GOT3 (cell line): ENCODE measurements around the gene PIKFYVE.
"Not testable (repeated sequence)": the region's sequence is repeated elsewhere in the genome, so short reads cannot be mapped to it uniquely, and the experiment has no call there.

Source experiments
- DNase-seq: peaks from one replicate; lab custom pipeline; 2025; ENCODE audit warnings: mixed read lengths; lab: John Stamatoyannopoulos, UW

Gene PIKFYVE

DNA sequence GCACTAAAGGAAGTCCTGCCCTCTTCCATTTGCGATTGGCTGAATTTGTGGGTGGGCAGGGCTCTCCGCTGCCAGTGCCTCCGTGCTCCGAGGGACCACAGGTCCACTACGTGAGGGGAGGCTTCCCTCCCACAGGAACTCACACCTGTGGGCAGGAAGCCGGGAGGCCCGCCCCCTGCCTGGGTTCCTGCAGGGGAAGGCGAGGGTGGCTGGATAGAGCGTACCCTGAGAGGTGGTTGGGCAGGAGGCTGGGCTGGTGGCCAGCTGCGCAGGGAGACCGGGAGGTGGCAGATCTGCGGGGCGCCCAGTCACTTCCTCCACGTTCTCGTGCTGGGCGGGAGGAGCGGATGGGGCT is 93.6 kb downstream of the PIKFYVE start:
- peak; percentile 66 for DNase-seq

DNA sequence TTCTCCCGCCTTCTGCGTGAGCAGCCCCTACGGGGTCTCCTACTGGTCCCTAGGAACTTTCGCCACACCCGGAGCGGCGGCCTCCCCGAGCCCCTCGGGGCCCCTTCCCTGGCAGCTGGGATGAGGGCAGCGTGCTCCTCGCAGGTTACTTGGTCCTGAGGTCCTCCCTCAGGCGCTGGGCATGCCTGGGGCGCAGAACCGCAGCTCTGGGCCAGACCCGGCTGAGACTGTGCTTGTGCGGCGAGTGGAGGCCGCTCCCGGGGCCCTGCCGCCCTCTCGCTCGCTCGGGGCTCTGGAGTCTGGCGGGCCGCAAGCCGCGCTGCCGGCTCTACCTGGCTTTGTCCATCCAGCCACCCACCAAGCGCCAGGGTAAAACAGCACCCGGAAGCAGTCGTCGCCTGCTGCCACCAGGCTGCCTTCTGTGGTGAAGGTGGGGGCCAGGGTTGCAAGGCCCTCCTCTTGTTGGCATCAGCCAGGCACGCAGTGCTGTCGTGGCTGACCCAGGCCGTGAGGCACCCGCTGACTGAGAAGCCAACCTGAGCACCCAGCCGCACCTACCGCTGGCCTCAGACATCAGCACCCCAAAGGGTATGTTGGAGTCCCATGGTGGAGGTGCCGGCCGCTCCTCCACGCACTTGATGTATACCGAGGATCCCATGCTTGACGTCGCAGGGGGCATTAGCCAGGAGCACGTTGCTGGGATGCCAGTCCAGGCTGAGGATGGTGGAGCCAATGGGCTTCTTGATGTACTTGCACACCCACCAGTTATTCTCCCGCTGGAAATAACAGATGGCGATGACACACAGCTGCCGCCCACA is 94.4 kb downstream of the PIKFYVE start:
- DNase-seq: no peak

DNA sequence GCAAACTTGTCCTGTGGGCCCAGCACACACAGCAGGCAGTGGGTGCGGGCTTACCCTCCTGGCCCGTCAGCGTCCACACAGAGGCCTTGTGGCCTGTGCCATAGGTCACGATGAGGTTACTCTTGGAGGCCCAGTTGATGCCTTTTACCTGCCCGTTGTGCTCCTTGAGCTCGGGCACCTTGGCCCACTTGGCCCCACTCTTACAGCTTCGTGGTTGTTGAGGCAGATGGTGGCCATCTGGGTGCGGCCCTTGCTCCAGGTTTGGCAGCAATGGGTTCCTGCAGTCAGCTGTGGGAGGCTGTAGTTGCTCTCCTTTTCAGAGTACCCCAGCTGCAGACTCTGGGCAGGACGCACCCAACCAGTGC is 95.0 kb downstream of the PIKFYVE start:
- DNase-seq: no peak

- DNase-seq: no peak
These were observed 97.4 kb downstream of the PIKFYVE start for GRCh38 chr2:208363485-208363884.

DNA sequence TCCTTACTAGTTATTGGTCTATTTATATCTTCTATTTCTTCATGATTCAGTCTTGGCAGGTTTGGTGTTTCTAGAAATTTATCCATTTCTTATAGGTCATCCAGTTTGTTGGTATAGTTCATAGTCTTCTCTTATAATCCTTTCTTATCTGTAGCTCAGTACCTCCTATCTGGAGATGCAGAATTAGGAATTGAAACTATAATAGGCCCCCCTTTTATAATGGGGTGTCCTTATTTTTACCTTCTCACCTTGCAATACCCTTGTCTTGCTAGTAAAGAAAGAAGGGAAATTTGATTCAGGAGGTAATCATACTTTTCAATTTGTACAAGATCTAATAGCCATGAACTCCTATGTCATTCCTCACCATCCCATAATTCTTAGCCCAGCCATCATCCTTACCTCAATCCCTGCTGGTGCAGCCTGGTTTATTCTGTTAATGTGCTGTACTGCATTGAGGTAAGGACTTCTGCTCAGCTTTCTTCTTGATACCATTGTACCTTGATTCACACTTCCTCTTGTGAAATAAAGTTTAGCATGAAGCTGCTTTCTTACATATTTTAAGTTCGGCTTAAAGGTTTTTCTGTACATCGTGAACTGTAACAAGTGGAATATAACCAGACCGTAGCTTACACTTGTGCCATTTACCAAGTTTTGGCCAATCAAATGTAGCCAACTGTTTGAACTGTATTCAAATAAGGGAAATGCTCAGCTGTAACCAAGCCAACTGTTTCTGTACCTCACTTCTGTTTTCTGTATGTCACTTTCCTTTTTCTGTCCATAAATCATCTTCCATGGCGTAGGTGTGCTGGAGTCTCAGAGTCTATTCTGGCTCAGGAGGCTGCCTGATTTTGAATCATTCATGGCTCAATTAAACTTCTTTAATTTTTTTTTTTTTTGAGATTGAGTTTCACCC is 100.4 kb downstream of the PIKFYVE start:
- DNase-seq: no peak

- DNase-seq: no peak
These were observed 103.0 kb downstream of the PIKFYVE start for GRCh38 chr2:208369091-208369490.

- DNase-seq: no peak
These were observed 105.0 kb downstream of the PIKFYVE start for GRCh38 chr2:208370881-208371633.

- DNase-seq: no peak
These were observed 105.5 kb downstream of the PIKFYVE start for GRCh38 chr2:208371634-208371935.

DNA sequence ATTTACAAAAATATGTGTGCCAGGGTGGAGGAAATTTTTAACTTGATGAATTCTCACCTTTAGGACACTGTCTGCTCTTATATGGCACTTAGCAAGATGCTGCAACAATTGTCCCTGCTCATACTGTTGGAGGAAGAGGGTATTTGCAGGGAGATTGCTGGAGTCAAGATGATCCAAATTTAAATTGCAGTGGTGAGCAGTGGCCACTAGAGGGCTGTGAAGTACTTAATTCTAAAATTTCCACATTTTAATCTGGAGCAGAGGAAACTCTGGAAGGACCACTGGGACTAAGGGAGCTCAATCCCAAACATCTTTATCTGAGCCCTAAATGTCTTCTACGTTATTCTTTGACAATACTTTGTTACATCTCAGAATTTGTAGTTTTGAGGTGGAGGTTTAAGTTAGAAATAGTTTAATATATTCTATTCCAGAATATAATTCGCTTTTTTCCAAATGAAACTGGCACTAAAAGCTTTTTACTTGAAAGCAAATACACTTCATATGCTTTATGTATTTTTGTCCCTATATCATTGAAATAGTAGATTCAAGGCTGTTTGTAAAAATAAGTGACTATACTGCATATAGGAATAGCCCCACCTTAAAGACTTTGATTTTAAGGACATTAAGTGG is 107.5 kb downstream of the PIKFYVE start:
- DNase-seq: no peak

DNA sequence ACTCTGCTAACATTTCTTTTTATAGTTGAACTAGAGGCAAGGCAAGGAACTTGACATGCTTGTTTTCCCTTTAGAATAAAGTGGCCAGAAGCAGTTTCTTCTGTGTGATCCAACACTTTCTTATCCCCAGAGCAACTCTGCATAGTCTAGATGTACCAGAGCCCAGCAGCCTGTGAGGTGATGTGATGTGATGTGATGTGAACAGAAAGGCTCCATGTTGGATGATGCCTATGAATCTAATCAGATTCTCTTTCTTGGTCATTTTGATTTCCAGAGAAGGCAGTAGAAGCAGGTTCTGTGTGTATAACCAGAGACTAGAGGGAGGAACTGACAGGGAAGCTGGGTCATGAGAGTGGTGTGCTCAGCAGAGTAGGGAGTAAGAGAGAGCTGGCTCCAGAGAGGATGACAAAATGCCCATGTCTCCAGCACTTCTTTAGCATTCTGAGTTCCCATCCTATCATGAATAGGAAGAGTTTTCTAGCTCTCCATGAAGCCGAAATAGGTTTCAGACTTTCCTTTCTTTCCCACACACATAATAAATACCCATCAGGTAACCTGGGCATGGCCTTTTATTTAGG is 109.5 kb downstream of the PIKFYVE start:
- no peak for DNase-seq

- not testable (repeated sequence) for DNase-seq
These were observed 111.3 kb downstream of the PIKFYVE start for GRCh38 chr2:208377344-208377860.

- DNase-seq: no peak
These were observed 113.1 kb downstream of the PIKFYVE start for GRCh38 chr2:208379192-208379591.

DNA sequence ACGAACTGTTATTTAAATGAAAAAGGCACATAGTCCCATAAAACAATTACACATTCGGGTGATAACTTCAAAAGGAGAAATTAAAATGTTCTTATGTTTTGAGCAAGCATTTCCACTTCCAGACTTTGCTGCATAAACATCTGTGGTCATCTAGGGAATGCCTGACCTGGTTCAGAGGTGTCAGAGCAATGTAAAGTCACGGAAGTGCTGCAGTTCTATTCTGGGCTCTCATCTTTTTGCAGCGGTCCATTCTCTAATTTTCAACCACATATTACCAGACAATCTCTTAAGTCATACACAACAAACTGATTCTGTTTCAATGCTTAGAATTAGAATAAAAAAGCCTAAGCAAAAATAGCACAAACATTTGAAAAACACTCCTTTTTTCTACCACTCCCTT is 118.6 kb downstream of the PIKFYVE start:
- DNase-seq: no peak

DNA sequence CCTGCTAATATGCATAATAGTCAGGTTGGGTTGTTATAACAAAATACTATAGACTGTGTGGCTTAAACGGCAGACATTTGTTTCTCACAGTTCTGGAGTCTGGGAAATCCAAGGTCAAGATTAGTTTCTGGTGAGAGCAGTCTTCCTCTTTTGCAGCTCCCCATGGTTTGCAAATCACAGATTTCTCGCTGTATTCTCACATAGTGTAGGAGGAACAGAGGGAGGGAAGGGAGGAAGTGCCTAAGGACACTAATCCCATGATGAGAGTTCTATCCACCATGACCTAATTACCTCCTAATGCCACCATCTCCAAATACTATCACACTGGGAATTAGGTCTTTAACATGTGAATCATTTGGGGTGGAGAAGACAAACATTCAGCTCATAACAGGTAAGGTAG is 120.5 kb downstream of the PIKFYVE start:
- no peak for DNase-seq

GRCh38 chr2:208389940-208390339 is 123.9 kb downstream of the PIKFYVE start:
- DNase-seq: no peak

DNA sequence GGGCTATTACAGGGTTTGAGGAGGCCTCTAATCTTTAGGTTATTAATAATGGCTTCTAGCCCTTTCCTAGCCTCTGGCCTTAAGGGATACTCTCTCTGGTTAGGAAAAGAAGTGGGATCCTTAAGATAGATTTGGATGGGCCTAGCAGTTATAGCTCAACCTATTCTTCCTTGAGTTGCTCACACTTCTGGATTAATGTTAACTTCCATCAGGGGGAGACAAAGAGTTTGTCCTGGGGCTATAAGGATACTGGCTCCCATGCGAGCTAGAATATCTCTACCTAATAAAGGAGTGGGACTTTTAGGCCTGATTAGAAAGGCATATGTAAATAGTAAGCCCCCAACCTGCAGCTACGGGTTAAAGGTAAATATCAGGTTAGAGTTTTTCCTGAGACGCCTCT is 126.2 kb downstream of the PIKFYVE start:
- DNase-seq: no peak

GRCh38 chr2:208396796-208397195 is 130.7 kb downstream of the PIKFYVE start:
- not testable (repeated sequence) for DNase-seq

DNA sequence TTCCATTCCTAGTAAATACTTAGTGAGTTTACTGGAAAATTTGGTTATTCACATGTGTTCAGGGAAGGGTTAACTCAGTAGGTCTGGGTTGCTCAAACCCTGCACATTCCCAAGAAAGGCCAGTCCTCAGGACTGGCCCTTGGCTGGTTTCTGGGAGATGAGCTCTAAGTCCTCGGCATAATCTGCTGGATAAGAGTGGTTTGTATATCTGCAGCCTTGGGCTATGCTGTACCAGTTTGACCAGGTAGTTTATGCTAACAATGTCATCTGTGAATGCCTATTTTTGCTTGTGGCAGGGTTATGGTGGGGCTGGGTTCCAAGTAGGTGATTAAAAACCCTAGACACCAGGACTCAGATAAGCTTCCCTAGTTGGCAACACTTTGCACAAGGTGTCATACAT is 133.1 kb downstream of the PIKFYVE start:
- DNase-seq: no peak

DNA sequence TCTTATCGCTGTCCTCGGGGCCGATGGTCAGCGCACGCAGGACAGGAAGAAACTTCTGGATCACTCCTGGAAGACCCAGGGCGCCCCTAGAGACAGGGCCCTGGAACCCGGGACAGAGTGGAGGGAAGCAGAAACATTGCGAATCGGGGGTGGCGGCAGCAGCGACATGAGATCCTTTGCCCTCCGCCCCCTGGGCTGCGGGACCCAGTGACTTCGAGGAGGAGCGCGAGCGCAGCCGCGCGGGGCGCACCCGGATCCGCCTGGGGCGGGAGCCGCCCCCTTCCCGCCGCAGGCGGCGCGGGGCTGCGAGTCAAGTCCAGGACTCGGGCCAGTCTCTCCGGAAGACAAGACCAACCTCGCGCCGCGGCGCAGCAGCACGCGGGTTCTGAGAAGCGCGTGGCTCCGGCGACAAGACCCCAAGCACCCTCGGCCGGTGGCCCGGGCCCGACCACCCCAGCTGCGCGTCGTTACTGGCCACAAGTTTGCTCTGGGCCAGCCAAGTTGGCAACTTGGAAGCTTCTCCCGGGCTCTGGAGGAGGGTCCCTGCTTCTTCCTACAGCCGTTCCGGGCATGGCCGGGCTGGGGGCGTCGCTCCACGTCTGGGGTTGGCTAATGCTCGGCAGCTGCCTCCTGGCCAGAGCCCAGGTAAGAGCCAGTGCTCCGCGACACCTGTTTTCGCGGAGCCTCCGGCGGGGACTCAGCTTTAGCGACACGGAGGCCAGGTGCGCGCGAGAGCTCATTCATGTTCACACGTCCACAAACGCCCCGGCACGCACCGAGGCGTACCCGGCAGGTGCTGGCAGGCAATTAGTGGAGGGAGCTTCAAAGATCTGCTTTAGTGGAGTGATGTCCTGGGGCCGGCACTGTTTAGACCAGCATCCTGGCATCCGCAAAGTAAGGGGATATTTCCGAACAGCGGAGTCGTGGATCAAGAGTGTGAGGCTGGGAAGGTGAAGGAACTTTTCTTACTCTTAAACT is 140.7 kb downstream of the PIKFYVE start, which contains the start of gene PTH2R:
Gene PTH2R (plus strand): TSS at position 319 of the 978 bp plus-strand sequence. CDS start 252 bp downstream, at position 571.
- DNase-seq: no peak

DNA sequence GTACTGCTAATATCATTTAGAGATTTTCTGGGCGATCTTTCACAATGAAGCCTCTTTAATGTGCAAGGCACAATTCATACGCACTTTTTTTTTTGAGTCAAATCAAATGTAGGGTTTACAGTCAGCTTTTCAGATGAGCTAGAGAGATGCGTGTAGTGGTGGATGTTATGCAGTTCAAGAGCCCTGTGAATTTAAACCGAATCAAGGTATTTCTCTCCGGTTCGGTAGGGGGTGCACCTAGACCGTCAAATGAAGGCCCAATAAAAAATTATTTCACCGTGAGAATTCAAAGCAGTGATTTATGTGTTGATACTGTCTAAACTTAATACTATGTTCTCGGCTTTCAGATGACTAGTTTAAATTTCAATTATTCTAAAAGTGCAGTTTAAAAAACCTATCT is 141.6 kb downstream of the PIKFYVE start:
- DNase-seq: no peak
